Stimulated activated naive CD8-positive, alpha-beta T cell treated with anti-CD3 and anti-CD28 coated beads, Interleukin-15, Interleukin-2, amounts not matched to agents 100 ng/mL and 50 ng/mL, for 24 hours (primary cell): Measurements from ENCODE around the gene LAP3.

Experiments
- H3K27ac Mint-ChIP-seq: one replicate; pipeline ENCODE4 v1.8.0; 2021; ENCODE audit warnings: mild to moderate bottlenecking, mixed read lengths
- H3K27me3 Mint-ChIP-seq: one replicate; pipeline ENCODE4 v1.8.0; 2021; ENCODE audit warnings: mixed read lengths
- H3K36me3 Mint-ChIP-seq: one replicate; pipeline ENCODE4 v1.8.0; 2021; ENCODE audit warnings: low read depth, mixed read lengths
- H3K4me1 Mint-ChIP-seq: one replicate; pipeline ENCODE4 v1.8.0; 2021; ENCODE audit warnings: low read depth, mixed read lengths
- H3K4me3 Mint-ChIP-seq: one replicate; pipeline ENCODE4 v1.8.0; 2021; ENCODE audit warnings: mild to moderate bottlenecking, mixed read lengths
- H3K9me3 Mint-ChIP-seq: one replicate; pipeline ENCODE4 v1.8.0; 2021; ENCODE audit warnings: mixed read lengths

LAP3 gene

DNA sequence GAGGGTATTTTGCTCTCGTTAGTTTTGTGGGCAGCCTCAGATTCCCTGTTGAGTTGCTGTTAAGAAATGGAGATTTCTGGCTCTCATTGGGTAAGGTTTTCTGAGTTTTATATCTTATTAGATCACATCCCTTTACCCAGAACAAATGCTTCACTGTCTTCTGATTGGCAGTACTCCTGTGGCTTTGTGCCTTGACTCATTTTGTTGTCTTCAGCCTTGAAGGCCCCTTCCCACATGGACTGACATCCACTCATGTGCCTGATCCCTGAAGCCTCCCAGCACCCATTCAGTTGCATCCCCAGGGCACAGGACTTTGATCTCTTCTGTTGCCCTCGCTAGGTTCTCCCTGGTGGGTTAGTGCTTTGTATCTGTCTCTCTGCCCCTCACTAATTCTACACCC is 47.8 kb downstream of the LAP3 start:
- peaks cover 82% of the 10 kb centered on the region for H3K36me3 Mint-ChIP-seq
- H3K27me3 Mint-ChIP-seq: no peaks in the 10 kb centered on the region

DNA sequence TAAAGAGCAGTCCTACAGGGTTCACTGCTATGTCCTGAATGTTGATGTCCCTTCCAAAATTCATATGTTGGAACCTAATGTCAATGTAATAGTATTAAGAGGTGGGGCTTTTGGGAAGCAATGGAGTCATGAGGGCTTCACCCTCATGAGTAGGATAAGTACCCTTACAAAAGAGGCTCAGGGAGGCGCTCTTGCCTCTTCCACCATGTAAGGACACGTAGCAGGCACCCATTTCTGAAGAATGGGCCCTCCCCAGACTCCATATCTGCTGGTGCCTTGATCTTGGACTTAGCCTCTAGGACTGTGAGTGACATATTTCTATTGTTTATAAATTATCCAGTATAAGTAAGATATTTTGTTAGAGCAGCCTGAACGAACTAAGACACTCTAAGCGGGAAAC is 53.2 kb downstream of the LAP3 start:
- Mint-ChIP-seq H3K27ac (no peak overlapping the region), H3K4me1 (no peaks in the 10 kb centered on the region), H3K9me3 (no peaks in the 10 kb centered on the region), H3K36me3 (peaks cover 80% of the 10 kb centered on the region), H3K4me3 (no peak overlapping the region), H3K27me3 (no peaks in the 10 kb centered on the region)

More for the DNA sequence above, 47.8 kb downstream of the LAP3 start:
- no peak overlapping the region for H3K27ac Mint-ChIP-seq
- H3K4me1 Mint-ChIP-seq: peaks cover 3% of the 10 kb centered on the region
- no peaks in the 10 kb centered on the region for H3K9me3 Mint-ChIP-seq
- H3K4me3 Mint-ChIP-seq: no peak overlapping the region

DNA sequence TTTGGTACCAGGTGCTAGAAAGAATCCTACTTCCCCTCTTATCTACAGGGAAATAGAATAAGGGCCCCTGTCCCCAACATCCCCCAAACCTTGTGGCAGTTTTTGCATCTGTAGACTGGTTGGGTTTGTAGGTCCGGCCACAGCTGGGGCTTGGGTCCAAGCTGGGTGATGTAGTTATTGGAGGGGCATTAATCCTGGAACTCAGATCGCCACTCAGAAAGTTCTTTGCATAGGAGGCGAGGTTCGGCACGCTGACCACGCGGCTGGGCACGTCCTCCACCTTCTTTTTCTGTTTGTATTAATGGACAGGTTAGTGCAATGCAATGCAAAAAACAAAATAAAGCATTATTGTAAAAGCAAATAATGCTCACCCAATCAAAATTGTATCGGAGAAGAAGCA is 56.6 kb downstream of the LAP3 start:
- no peaks in the 10 kb centered on the region for H3K27me3 Mint-ChIP-seq
- no peaks in the 10 kb centered on the region for H3K9me3 Mint-ChIP-seq
- no peak overlapping the region for H3K27ac Mint-ChIP-seq
- no peak overlapping the region for H3K4me3 Mint-ChIP-seq
- no peaks in the 10 kb centered on the region for H3K4me1 Mint-ChIP-seq
- peaks cover 53% of the 10 kb centered on the region for H3K36me3 Mint-ChIP-seq

DNA sequence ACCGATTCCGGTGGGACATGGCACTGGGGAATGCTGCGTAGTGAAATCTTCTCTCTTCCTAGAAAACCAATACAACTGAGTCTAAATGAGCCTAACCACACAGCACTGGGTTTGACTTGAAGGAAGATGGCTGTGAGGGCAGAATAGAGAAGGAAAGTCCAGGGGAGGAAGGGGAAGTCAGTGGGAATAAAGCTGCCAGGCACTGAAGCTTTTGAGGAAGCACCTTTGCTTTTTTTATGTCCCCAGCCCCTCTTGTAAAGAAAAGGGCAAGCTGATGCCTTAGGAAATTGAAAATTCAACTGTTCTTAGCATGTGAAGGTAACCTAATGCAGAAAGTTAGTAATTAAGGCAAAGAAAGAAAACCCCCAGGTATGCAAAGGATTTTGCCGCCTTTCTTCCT is 58.1 kb downstream of the LAP3 start:
- H3K4me3 Mint-ChIP-seq: no peak overlapping the region
- no peaks in the 10 kb centered on the region for H3K4me1 Mint-ChIP-seq
- H3K9me3 Mint-ChIP-seq: no peaks in the 10 kb centered on the region
- H3K27ac Mint-ChIP-seq: no peak overlapping the region
- peaks cover 39% of the 10 kb centered on the region for H3K36me3 Mint-ChIP-seq
- no peaks in the 10 kb centered on the region for H3K27me3 Mint-ChIP-seq

DNA sequence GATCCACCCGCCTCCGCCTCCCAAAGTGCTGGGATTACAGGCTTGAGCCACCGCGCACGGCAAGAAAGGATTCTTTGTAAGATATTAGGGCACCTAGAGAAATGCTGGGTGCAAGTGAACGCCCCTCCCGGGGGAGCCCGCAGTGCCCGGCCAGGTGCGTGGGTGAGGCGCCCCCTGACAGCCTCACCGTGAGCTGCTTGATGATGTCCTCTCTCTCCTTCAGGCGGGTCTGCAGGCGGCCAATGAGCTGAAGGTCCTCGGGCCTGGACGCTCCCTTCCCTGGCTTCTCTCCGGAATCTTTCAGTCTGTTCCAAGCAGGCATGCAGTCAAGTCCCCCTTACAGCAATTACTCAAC is 59.3 kb downstream of the LAP3 start:
- peaks cover 30% of the 10 kb centered on the region for H3K36me3 Mint-ChIP-seq
- no peak overlapping the region for H3K4me3 Mint-ChIP-seq
- no peaks in the 10 kb centered on the region for H3K4me1 Mint-ChIP-seq
- H3K9me3 Mint-ChIP-seq: no peaks in the 10 kb centered on the region
- H3K27me3 Mint-ChIP-seq: no peaks in the 10 kb centered on the region
- no peak overlapping the region for H3K27ac Mint-ChIP-seq

DNA sequence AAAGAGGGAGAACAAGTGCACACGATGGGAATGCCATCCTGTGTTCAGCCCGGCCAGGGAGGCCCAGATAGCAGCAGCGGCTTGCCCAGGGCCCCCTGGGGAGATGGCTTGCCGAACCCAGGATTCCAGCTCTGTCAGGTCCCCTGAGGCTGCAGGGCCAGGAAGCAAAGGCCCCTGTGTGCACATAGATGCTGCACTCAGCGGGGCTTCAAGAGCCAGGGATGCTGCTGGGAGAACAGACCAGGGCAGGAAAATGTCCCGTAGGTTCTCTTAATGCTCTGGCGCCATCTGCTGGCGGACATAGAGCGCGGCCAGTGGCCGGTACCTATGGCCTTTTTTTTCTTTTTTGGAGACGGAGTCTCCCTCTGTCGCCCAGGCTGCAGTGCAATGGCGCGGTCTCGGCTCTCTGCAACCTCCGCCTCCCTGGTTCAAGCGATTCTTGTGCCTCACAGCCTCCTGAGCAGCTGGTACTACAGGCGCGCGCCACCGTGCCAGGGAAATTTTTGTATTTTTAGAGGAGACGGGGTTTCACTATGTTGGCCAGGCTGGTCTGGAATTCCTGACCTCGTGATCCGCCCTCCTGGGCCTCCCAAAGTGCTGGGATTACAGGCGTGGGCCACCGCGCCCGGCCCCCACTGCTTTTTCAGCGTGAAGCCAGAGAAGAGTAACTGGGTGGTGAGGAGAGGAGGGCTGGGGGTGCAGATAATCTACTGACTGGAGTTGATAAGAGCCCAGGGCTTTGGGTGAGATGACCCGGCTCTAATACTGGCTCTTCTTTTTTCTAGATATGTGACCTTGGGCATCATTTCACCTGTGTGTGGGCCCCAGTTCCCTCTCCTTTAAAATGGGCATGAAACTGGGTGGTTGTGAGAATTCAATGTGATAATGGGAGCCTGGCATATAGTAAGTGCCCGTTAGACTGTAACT is 60.0 kb downstream of the LAP3 start:
- no peak overlapping the region for H3K4me3 Mint-ChIP-seq
- H3K36me3 Mint-ChIP-seq: peaks cover 24% of the 10 kb centered on the region
- H3K4me1 Mint-ChIP-seq: no peaks in the 10 kb centered on the region
- H3K27ac Mint-ChIP-seq: no peak overlapping the region
- no peaks in the 10 kb centered on the region for H3K27me3 Mint-ChIP-seq
- H3K9me3 Mint-ChIP-seq: no peaks in the 10 kb centered on the region

DNA sequence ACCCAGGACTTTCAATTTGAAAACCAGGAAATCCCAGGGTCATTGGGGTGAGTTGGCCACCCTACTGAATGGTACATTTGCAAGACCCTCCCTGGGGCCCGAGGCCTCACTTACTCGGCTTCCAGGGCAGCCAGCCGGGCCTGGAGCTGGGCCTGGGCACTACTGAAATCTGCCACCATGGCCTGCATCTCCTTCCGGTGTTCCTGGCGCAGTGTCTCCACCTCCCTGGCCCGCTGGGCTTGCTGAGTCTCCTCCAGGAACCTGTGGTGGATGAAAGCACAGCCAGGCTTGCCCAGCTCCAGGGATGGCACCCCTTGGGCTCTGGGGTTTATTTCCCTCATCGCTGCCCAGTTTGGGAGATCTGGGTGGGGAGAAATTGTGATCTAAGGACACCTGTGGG is 62.1 kb downstream of the LAP3 start:
- Mint-ChIP-seq H3K36me3 (peaks cover 12% of the 10 kb centered on the region), H3K4me3 (no peak overlapping the region), H3K4me1 (no peaks in the 10 kb centered on the region), H3K27me3 (no peaks in the 10 kb centered on the region), H3K27ac (no peak overlapping the region), H3K9me3 (no peaks in the 10 kb centered on the region)

DNA sequence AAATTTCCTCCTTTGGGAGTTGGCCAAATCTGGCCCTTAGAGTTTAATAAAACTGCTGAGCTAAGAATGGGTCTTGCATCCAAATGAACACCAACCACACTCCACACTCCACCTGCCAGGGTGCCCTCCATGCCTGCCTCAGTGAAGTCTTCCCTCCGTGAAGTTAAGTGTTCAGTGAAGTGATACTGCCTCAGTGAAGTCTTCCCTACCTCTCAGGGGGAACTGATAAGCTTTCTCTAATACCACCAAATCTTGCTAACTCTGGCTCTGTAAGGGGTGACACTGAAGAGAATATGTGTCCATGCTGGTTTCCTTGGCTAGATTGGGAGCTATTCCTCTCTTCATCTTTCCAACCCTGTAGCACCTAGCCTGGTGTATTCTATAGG is 65.4 kb downstream of the LAP3 start:
- Mint-ChIP-seq H3K36me3 (peaks cover 5% of the 10 kb centered on the region), H3K9me3 (no peaks in the 10 kb centered on the region), H3K27ac (no peak overlapping the region), H3K4me3 (no peak overlapping the region), H3K4me1 (no peaks in the 10 kb centered on the region), H3K27me3 (no peaks in the 10 kb centered on the region)

DNA sequence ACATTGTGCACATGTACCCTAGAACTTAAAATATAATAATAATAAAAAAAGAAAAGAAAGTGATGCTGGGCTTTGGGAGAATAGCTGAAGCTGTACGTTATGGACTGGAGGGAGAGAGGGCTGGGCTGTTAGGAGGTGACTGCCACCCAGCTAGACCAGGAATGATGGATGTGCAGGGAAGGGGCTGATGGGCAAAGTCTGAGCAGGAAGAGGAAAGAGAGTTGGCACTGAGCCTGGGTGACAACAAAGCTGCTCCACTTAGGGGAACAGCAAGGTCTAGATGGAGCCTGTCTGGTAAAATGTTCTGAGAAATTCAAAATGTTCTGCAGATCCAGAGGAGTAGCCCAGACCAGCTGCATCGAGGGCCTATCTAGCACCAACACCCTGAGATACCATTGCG is 69.7 kb downstream of the LAP3 start:
- H3K4me1 Mint-ChIP-seq: peaks cover 11% of the 10 kb centered on the region
- H3K27me3 Mint-ChIP-seq: no peaks in the 10 kb centered on the region
- H3K36me3 Mint-ChIP-seq: peaks cover 5% of the 10 kb centered on the region
- H3K9me3 Mint-ChIP-seq: no peaks in the 10 kb centered on the region
- H3K27ac Mint-ChIP-seq: no peak overlapping the region
- no peak overlapping the region for H3K4me3 Mint-ChIP-seq

DNA sequence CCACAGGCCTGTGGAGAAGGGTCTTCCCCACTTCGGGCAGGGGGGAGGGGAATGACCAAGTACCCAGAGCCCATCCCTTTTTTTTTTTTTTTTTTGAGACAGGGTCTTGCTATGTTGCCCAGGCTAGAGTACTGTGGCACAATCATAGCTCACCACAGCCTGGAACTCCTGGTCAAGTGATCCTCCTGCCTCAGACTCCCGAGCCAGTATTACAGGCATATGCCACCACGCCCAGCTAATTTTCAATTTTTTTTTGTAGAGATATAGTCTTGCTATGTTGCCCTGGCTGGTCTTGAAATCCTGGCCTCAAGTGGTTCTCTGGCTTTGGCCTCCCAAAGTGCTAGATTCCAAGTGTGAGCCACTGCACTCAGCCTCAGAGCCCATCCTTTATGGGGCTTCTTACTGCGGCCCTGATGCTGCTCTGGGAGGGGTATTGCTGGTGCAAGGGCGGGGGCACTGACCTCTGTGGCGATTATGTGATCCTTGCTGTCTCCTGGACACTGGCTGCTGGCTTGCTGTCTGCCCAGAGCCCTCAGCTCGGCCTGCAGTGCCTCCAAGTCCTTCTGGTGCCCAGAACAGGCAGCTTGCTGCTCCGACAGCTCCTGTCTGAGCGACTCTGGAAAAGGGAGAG is 70.3 kb downstream of the LAP3 start:
- Mint-ChIP-seq H3K9me3 (no peaks in the 10 kb centered on the region), H3K36me3 (peaks cover 5% of the 10 kb centered on the region), H3K27ac (no peak overlapping the region), H3K27me3 (no peaks in the 10 kb centered on the region), H3K4me3 (no peak overlapping the region), H3K4me1 (peaks cover 13% of the 10 kb centered on the region)

DNA sequence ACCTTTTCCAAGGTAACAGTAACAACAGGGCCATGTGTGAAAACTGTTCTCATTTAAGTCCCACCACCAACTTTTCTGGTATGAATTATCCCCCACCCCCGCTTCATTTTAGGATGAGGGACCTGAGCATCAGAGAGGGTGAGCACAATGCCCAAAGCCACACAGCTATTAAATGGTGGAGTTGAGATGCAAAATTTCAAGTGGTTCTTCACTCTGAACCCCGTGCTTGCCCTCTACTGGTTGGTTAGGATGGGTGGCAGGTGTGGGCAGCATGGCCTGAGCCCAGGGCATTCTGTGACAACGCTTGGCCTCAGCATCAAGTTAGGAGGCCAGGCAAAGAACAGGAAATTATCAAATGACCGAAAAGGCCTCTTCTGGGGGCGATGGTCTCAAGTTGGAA is 70.9 kb downstream of the LAP3 start:
- Mint-ChIP-seq H3K9me3 (no peaks in the 10 kb centered on the region), H3K36me3 (no peaks in the 10 kb centered on the region), H3K4me3 (no peak overlapping the region), H3K27ac (no peak overlapping the region), H3K4me1 (peaks cover 13% of the 10 kb centered on the region), H3K27me3 (no peaks in the 10 kb centered on the region)

DNA sequence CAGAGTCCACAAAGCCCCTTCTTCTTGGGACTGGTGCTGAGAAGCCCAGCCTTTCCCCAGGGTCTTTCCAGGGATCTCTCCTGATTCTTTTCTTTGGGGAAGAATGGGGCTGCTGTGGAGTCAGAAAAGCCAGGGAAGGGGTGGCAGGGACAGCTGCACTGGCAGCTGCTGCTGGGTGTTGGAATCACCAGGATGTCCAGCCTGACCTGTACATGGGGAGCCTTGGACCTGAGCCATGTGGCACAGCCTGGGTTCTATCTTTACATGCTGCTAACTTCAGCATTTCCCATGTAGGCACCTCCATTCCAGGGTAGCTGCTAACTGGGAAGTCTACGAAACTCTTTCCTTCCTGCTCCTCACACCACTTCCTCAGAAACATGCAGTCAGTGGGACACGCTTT is 73.4 kb downstream of the LAP3 start:
- Mint-ChIP-seq H3K36me3 (no peaks in the 10 kb centered on the region), H3K4me3 (no peak overlapping the region), H3K9me3 (no peaks in the 10 kb centered on the region), H3K4me1 (peaks cover 13% of the 10 kb centered on the region), H3K27me3 (no peaks in the 10 kb centered on the region), H3K27ac (no peak overlapping the region)

DNA sequence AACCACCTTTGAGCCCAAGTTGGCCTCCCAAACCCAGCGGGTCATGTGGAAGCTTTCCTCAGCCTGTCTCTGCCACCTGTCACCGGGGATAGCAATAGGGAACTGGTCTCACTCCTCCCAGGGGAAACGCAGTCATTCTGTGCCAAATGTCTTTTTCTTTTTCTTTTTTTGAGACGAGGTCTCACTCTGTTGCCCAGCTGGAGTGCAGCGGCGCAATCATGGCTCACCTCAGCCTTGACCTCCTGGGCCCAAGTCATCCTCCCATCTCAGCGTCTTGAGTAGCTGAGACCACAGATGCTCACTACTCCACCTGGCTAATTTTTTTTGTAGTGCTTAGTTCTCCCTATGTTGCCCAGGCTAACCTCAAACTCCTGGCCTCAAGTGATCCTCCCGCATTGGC is 77.7 kb downstream of the LAP3 start:
- Mint-ChIP-seq H3K4me3 (no peak overlapping the region), H3K9me3 (no peaks in the 10 kb centered on the region), H3K36me3 (no peaks in the 10 kb centered on the region), H3K4me1 (peaks cover 13% of the 10 kb centered on the region), H3K27me3 (no peaks in the 10 kb centered on the region), H3K27ac (no peak overlapping the region)

DNA sequence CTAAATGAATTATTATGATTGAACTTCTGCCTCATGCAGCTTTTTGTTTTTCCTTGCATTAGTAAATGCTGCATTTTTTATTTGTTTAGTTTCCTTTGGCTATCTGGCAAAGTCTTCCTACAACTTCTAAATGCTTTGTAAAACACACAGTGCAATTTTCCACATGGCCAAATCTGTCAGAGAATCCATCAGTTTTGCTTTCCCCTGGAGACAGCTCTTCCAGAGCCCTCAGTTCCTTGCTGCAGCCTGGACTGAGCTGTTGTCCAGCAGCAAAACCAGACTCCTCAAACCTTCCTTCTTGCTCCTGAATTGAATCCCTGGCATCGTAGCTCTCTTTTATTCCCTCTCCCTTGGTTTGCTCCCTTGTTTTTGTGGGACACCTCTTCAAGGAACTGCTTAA is 80.1 kb downstream of the LAP3 start:
- H3K4me1 Mint-ChIP-seq: peaks cover 3% of the 10 kb centered on the region
- H3K27me3 Mint-ChIP-seq: no peaks in the 10 kb centered on the region
- H3K9me3 Mint-ChIP-seq: no peaks in the 10 kb centered on the region
- no peaks in the 10 kb centered on the region for H3K36me3 Mint-ChIP-seq
- no peak overlapping the region for H3K4me3 Mint-ChIP-seq
- H3K27ac Mint-ChIP-seq: no peak overlapping the region
